K562 (cell line): Measurements from ENCODE around the gene FUT6. TPM values are rescaled to one million over a fixed set of nuclear protein-coding genes. Genes with fewer than 3 reads are reported as not detected.

Experiments
- ATAC-seq: fragments of 200-7000 bp; cut with Tn5 transposase; 3 replicates; pipeline ENCODE4 v1.9.1; 2020; ENCODE audit warnings: moderate library complexity
- BruUV-seq: library from RNA; stranded (reverse); fragments of 400-500 nt; replicated peaks from 2 replicates; lab custom pipeline; 2021; lab: Mats Ljungman, UMichigan
- CTCF ChIA-PET: fragments of 300-600 bp; formaldehyde crosslinking; extraction: SDS; loops from one replicate; lab custom pipeline; 2021; ENCODE audit warnings: low intra/inter-chr PET ratio; lab: Yijun Ruan, JAX
- POLR2A ChIA-PET: fragments of 300-600, 350-650 bp; sonication (Branson Sonifier 250); formaldehyde crosslinking; extraction: SDS; loops from one replicate; lab custom pipeline; 2021; ENCODE audit warnings: antibody characterized with exemption, inconsistent platforms; lab: Yijun Ruan, JAX
- DNase-seq, 4 experiments: peaks; one replicate each; pipeline versions ENCODE4 v3.0.0 to v3.0.0-alpha.2; 2011 to 2018; ENCODE audit warnings: low spot score in 3 of 4, mixed read lengths in 3 of 4; ENCODE audit errors: extremely low read depth in 1 of 4
- FAIRE-seq: peaks from 2 replicates; lab custom pipeline; 2011; peaks lifted over from hg19 to GRCh38; lab: Jason Lieb, UNC
- H2AFZ ChIP-seq: 2 replicates; pipeline ENCODE4 v1.6.0; 2011; ENCODE audit warnings: low read depth, low read length, control low read depth, inconsistent platforms
- H3K27ac ChIP-seq: fragments of 200-600 bp; 3 replicates; pipeline ENCODE4 v1.8.0; 2011; ENCODE audit warnings: low read depth, mild to moderate bottlenecking, control low read depth, inconsistent platforms, low read length, moderate library complexity, mixed read lengths; ENCODE audit errors: extremely low read depth
- H3K27me3 ChIP-seq, 2 experiments: fragments of 300-600 bp in 1 of 2; 2 replicates in 1 of 2; 3 replicates in 1 of 2; pipeline versions ENCODE4 v1.6.0 to v1.8.0; 2011; ENCODE audit warnings: inconsistent platforms in 2 of 2, low read length in 2 of 2, mild to moderate bottlenecking in 1 of 2, mixed read lengths in 1 of 2, moderate library complexity in 1 of 2; ENCODE audit not compliant: control insufficient read depth in 2 of 2, insufficient read depth in 2 of 2
- H3K36me3 ChIP-seq: fragments of 300-600 bp; 3 replicates; pipeline ENCODE4 v1.8.0; 2011; ENCODE audit warnings: mild to moderate bottlenecking, low read length, inconsistent platforms; ENCODE audit not compliant: control insufficient read depth, insufficient read depth
- H3K4me1 ChIP-seq, 2 experiments: fragments of 200-600 bp in 1 of 2; replicated peaks in 1 of 2; 2 replicates in 1 of 2; 3 replicates in 1 of 2; pipeline versions ENCODE4 v1.5.1 to v1.8.0; 2011; ENCODE audit warnings: inconsistent platforms in 2 of 2, low read length in 2 of 2, mild to moderate bottlenecking in 1 of 2, mixed read lengths in 1 of 2, moderate library complexity in 1 of 2; ENCODE audit not compliant: control insufficient read depth in 2 of 2, insufficient read depth in 2 of 2
- H3K4me2 ChIP-seq: 2 replicates; pipeline ENCODE4 v1.6.1; 2011; ENCODE audit warnings: low read length, control low read depth, inconsistent platforms, mixed read lengths; ENCODE audit not compliant: insufficient read depth
- H3K4me3 ChIP-seq: fragments of 200-600 bp; sonication (generic), shearing (Covaris generic); 2 replicates; pipeline ENCODE4 v1.5.1; 2016; ENCODE audit warnings: control low read depth, inconsistent platforms
- H3K79me2 ChIP-seq: fragments of 200-600 bp; 3 replicates; pipeline ENCODE4 v1.8.0; 2011; ENCODE audit warnings: low read length, inconsistent platforms; ENCODE audit not compliant: control insufficient read depth, insufficient read depth
- H3K9ac ChIP-seq, 2 experiments: 2 replicates each; pipeline versions ENCODE4 v1.6.0 to v1.6.1; 2011; ENCODE audit warnings: low read depth in 2 of 2, low read length in 2 of 2, control low read depth in 1 of 2, inconsistent platforms in 1 of 2, mild to moderate bottlenecking in 1 of 2, mixed read lengths in 1 of 2; ENCODE audit not compliant: insufficient read depth in 1 of 2
- H3K9me1 ChIP-seq: one replicate; pipeline ENCODE4 v1.6.0; 2011; ENCODE audit warnings: inconsistent platforms, mild to moderate bottlenecking, low read length, moderate library complexity; ENCODE audit not compliant: control insufficient read depth, insufficient read depth
- H3K9me3 ChIP-seq: replicated peaks from 2 replicates; pipeline ENCODE4 v1.5.1; 2011; ENCODE audit warnings: low read depth, low read length, inconsistent platforms; ENCODE audit not compliant: control insufficient read depth, insufficient read depth
- H4K20me1 ChIP-seq: replicated peaks from 2 replicates; pipeline ENCODE4 v1.6.1; 2011; ENCODE audit warnings: low read length, inconsistent platforms, mixed read lengths; ENCODE audit not compliant: control insufficient read depth, insufficient read depth
- ARID1B ChIP-seq: fragments of 450-650 bp; IDR thresholded peaks from 2 replicates; pipeline ENCODE4 v1.6.1; 2016; ENCODE audit warnings: antibody characterized with exemption, mild to moderate bottlenecking, inconsistent platforms
- BACH1 ChIP-seq: fragments of 200-800 bp; sonication (Bioruptor generic); IDR thresholded peaks from 2 replicates; pipeline ENCODE4 v1.6.1; 2016; ENCODE audit warnings: missing genetic modification characterization, missing compliant biosample characterization
- BRF1 ChIP-seq: IDR thresholded peaks from 3 replicates; pipeline ENCODE4 v1.6.1; 2011; ENCODE audit warnings: borderline replicate concordance, mild to moderate bottlenecking; ENCODE audit not compliant: insufficient read length; ENCODE audit errors: extremely low read depth
- CSDE1 ChIP-seq, 2 experiments: fragments of 450-650 bp; IDR thresholded peaks; 2 replicates each; pipeline ENCODE4 v1.6.1; 2016; ENCODE audit warnings: mild to moderate bottlenecking in 1 of 2
- EHMT2 ChIP-seq: fragments of 450-650 bp; IDR thresholded peaks from 2 replicates; pipeline ENCODE4 v1.6.1; 2018; ENCODE audit warnings: antibody characterized with exemption
- EZH2 ChIP-seq: IDR thresholded peaks from 2 replicates; pipeline ENCODE4 v1.6.1; 2012; ENCODE audit warnings: low read depth, mild to moderate bottlenecking, inconsistent platforms, low read length, borderline replicate concordance
- GATAD2A ChIP-seq: fragments of 450-650 bp; IDR thresholded peaks from 2 replicates; pipeline ENCODE4 v1.6.1; 2017
- GTF2E2 ChIP-seq: fragments of 200-800 bp; sonication (Bioruptor generic); IDR thresholded peaks from 2 replicates; pipeline ENCODE4 v1.6.1; 2016; ENCODE audit warnings: missing genetic modification characterization, missing compliant biosample characterization
- HDAC6 ChIP-seq: IDR thresholded peaks from 2 replicates; pipeline ENCODE4 v1.6.1; 2012; ENCODE audit warnings: low read depth, mild to moderate bottlenecking, control low read depth, inconsistent platforms, low read length, moderate library complexity
- HNRNPUL1 ChIP-seq: fragments of 200-400 bp; formaldehyde crosslinking; IDR thresholded peaks from 2 replicates; pipeline ENCODE4 v1.6.1; 2017; ENCODE audit warnings: low read length
- KLF16 ChIP-seq: IDR thresholded peaks from 2 replicates; pipeline ENCODE4 v1.6.1; 2016; ENCODE audit warnings: antibody characterized with exemption
- MAZ ChIP-seq, 2 experiments: fragments of 450-650 bp in 1 of 2; sonication (generic) in 1 of 2; formaldehyde crosslinking; IDR thresholded peaks in 1 of 2; conservative IDR thresholded peaks in 1 of 2; 2 replicates each; pipeline versions ENCODE4 v1.4.0 to v1.5.0; 2020; ENCODE audit warnings: mild to moderate bottlenecking in 1 of 2, missing genetic modification reagents in 1 of 2
- MECOM ChIP-seq: fragments of 250-450 bp; sonication (Bioruptor Pico); IDR thresholded peaks from 2 replicates; pipeline ENCODE4 v1.8.0; 2022; ENCODE audit warnings: inconsistent platforms
- MYC ChIP-seq, 2 experiments: fragments of 250-450 bp in 1 of 2; sonication (Bioruptor Pico) in 1 of 2; IDR thresholded peaks; 2 replicates each; pipeline versions ENCODE4 v1.5.1 to v1.6.1; 2012 to 2021; ENCODE audit warnings: low read depth in 2 of 2, borderline replicate concordance in 1 of 2, improper control_type of control experiment in 1 of 2, low read length in 1 of 2, mild to moderate bottlenecking in 1 of 2, moderate library complexity in 1 of 2
- TARDBP ChIP-seq: fragments of 450-650 bp; IDR thresholded peaks from 2 replicates; pipeline ENCODE4 v1.6.1; 2016
- ZNF436 ChIP-seq: fragments of 250-450, 450-650 bp; sonication (Bioruptor Pico); formaldehyde crosslinking; IDR thresholded peaks from 2 replicates; pipeline ENCODE4 v1.7.0; 2020; ENCODE audit warnings: mild to moderate bottlenecking
- WGBS: fragments of 100-300 bp; shearing (Covaris generic); methylation state at CpG from one replicate; pipeline ENCODE4 v1.1.6; 2016; ENCODE audit warnings: low coverage, mixed read lengths; ENCODE audit not compliant: insufficient coverage; ENCODE audit errors: missing lambda C conversion rate; 5-methylcytosine and 5-hydroxymethylcytosine counted together
- in situ Hi-C: fragments of 300-500 bp; cut with MboI; formaldehyde crosslinking; loops from 4 replicates; pipeline ENCODE4 v1.15.0; 2018; ENCODE audit warnings: inconsistent platforms, mixed read lengths
- intact Hi-C: fragments of 100-400 bp; cut with micrococcal nuclease; formaldehyde crosslinking; loops from 2 replicates; pipeline ENCODE4 v1.14.2; 2022
- polyA plus RNA-seq, 8 experiments: library from polyadenylated mRNA; depleted of rRNA in 4 of 8; stranded (reverse) in 5 of 8; unstranded in 3 of 8; fragments of >200 nt; fragmentation: Nextera tagmentation in 2 of 8; fragmentation: Illumina TruSeq in 1 of 8; extraction: Ambion mirVana in 2 of 8; extraction: Trizol in 1 of 8; gene quantifications; 2 replicates each; pipeline versions ENCODE4 v1.2.1 to v1.2.3, GENCODE V29; 2011 to 2014; ENCODE audit warnings: inconsistent platforms in 1 of 8, missing spikeins in 1 of 8
- total RNA-seq, 7 experiments: library from RNA; depleted of rRNA in 6 of 7; stranded (reverse); fragments of >200 nt in 6 of 7; fragmentation: Illumina TruSeq in 2 of 7; extraction: Trizol in 2 of 7; gene quantifications; 2 replicates each; pipeline versions ENCODE4 v1.2.1 to v1.2.3, GENCODE V29; 2011 to 2021; ENCODE audit warnings: low replicate concordance in 1 of 7
- TF ChIP-seq, protein P1 (sequence below): fragments of 200-800 bp; sonication (Bioruptor generic); IDR thresholded peaks from 2 replicates; pipeline ENCODE4 v1.6.1; 2017; ENCODE audit warnings: missing genetic modification characterization, missing compliant biosample characterization
- TF ChIP-seq, protein P2 (sequence below): IDR thresholded peaks from 2 replicates; pipeline ENCODE4 v1.6.1; 2014; ENCODE audit warnings: antibody characterized with exemption
- TF ChIP-seq, protein P3 (sequence below): sonication (generic); formaldehyde crosslinking; IDR thresholded peaks from 2 replicates; pipeline ENCODE4 v1.8.0; 2022; ENCODE audit warnings: missing genetic modification reagents, mild to moderate bottlenecking, borderline replicate concordance

The FUT6 gene
- total and polyA plus RNA-seq, 9 of the 15 experiments (the other 6 are each of a cell fraction or from before 2014, with no cell fraction given): 0.04 TPM; not detected in 8

DNA sequence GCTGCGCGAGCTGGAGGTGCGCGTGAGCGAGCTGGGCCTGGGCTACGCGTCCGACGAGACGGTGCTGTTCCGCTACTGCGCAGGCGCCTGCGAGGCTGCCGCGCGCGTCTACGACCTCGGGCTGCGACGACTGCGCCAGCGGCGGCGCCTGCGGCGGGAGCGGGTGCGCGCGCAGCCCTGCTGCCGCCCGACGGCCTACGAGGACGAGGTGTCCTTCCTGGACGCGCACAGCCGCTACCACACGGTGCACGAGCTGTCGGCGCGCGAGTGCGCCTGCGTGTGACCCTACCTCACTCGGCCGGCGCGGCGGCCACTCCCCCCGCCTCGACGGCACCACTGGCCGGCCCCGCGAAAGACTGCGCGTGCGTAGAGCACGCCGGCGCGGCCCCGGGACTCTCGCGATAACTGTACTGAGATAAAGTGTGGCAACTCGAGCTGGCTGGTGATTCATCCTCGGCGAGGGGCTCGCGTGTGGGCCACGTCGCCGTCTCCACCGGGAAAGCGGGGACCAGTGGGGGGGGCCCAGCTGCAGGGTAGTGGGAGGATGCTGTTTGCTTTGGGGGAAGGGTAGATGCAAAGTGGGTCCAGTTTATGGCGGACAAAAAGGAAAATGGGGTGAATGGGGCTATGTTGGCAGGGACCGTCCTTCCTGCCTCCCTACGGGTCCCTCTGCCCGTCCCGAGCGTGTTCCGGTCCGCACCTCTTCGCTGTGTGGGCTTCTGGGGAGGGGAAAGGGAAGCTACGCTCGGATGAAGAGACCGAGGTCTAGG is 11.4 kb downstream of the FUT6 start:
- Histone ChIP-seq H2AFZ (peak overlapping the region; percentile 94), H3K79me2 (peaks cover 4% of the 10 kb centered on the region; the same call in 1 of the 3 replicates), H3K4me2 (peak overlapping the region; percentile 98), H3K27me3 (peaks cover 0 to 5% of the 10 kb centered on the region in 2 experiments; a peak in 3 of 5 replicates), H3K9me3 (no peaks in the 10 kb centered on the region), H4K20me1 (no peaks in the 10 kb centered on the region; the same call in 1 of the 2 replicates), H3K36me3 (no peaks in the 10 kb centered on the region), H3K9me1 (peaks cover 3% of the 10 kb centered on the region), H3K4me1 (peaks cover 6 to 69% of the 10 kb centered on the region in 2 experiments; a peak in 4 of 5 replicates), H3K9ac (peak overlapping the region; percentile 93 to 97), H3K27ac (peak overlapping the region; percentile 96), H3K4me3 (peak overlapping the region; percentile 59)
- WGBS: 1% methylated on average over 85 of the region's 91 CpGs
- FAIRE-seq: peak; percentile 97
- peak; percentile 97 to 99 (median 99) for DNase-seq
- ATAC-seq: peak; percentile 86
- BruUV-seq: no TSS peak
- CTCF ChIA-PET: no interaction called here
- in situ Hi-C loops: no loop called here
- intact Hi-C loops: no loop called here
- POLR2A ChIA-PET: interaction anchor here (0.6 to 2.2 kb wide), 29 partner anchors 9 to 789 kb away, joined by 3 to 16 read pairs (median 4); partner anchors contain the start of genes CATSPERD, DUS3L, FUT3 and FUT6
- peak; percentile 79 for TF ChIP-seq ARID1B
- TF ChIP-seq MECOM (CRISPR knock-in tag): no peak
- TF ChIP-seq MYC (IDR thresholded peaks at IDR 0.05; ENCODE audit: low read depth, low read length): peak; percentile 79
- no peak; the same call in 1 of the 2 replicates for TF ChIP-seq MYC (CRISPR knock-in tag; IDR thresholded peaks at IDR 0.05; ENCODE audit: borderline replicate concordance, low read depth)
- peak; percentile 84 to 89 for TF ChIP-seq MAZ (CRISPR knock-in tag; conservative IDR thresholded peaks at IDR 0.05 in 1 of 2, IDR thresholded peaks at IDR 0.05 in 1 of 2)
- TF ChIP-seq KLF16: no peak
- no peak for TF ChIP-seq EZH2
- TF ChIP-seq GATAD2A: peak; percentile 82; the same call in 1 of the 2 replicates
- TF ChIP-seq, protein P1, sequence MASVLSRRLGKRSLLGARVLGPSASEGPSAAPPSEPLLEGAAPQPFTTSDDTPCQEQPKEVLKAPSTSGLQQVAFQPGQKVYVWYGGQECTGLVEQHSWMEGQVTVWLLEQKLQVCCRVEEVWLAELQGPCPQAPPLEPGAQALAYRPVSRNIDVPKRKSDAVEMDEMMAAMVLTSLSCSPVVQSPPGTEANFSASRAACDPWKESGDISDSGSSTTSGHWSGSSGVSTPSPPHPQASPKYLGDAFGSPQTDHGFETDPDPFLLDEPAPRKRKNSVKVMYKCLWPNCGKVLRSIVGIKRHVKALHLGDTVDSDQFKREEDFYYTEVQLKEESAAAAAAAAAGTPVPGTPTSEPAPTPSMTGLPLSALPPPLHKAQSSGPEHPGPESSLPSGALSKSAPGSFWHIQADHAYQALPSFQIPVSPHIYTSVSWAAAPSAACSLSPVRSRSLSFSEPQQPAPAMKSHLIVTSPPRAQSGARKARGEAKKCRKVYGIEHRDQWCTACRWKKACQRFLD: peak; percentile 74; the same call in 1 of the 2 replicates
- TF ChIP-seq BACH1: no peak
- TF ChIP-seq HDAC6: 0 out of 2 replicates have a peak, but pooled peaks have one; percentile 22
- TF ChIP-seq CSDE1 (IDR thresholded peaks at IDR 0.05): no peak
- TF ChIP-seq ZNF436 (CRISPR knock-in tag): no peak
- TF ChIP-seq TARDBP: peak; percentile 41; the same call in 1 of the 2 replicates
- peak; percentile 87; the same call in 1 of the 2 replicates for TF ChIP-seq GTF2E2 (tag)
- no peak for TF ChIP-seq BRF1
- TF ChIP-seq, protein P2, sequence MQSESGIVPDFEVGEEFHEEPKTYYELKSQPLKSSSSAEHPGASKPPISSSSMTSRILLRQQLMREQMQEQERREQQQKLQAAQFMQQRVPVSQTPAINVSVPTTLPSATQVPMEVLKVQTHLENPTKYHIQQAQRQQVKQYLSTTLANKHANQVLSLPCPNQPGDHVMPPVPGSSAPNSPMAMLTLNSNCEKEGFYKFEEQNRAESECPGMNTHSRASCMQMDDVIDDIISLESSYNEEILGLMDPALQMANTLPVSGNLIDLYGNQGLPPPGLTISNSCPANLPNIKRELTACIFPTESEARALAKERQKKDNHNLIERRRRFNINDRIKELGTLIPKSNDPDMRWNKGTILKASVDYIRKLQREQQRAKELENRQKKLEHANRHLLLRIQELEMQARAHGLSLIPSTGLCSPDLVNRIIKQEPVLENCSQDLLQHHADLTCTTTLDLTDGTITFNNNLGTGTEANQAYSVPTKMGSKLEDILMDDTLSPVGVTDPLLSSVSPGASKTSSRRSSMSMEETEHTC: no peak
- TF ChIP-seq HNRNPUL1: no peak
- no peak for TF ChIP-seq EHMT2
- TF ChIP-seq, protein P3, sequence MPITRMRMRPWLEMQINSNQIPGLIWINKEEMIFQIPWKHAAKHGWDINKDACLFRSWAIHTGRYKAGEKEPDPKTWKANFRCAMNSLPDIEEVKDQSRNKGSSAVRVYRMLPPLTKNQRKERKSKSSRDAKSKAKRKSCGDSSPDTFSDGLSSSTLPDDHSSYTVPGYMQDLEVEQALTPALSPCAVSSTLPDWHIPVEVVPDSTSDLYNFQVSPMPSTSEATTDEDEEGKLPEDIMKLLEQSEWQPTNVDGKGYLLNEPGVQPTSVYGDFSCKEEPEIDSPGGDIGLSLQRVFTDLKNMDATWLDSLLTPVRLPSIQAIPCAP (CRISPR knock-in tag): no peak
